ENCODE data around the gene TRPV2. TPM values are rescaled to one million over a fixed set of nuclear protein-coding genes. Genes with fewer than 3 reads are reported as not detected.
A peak's percentile ranks its signal among the peaks of the same experiment; 100 is the strongest.
"Not testable (repeated sequence)": the region's sequence is repeated elsewhere in the genome, so short reads cannot be mapped to it uniquely, and the experiment has no call there.

The TRPV2 gene
- polyA plus RNA-seq, 5 donors, result 8.5 to 13.6 (median 9.7) TPM

GRCh38 chr17:16435925-16436886 is 20.8 kb downstream of the TRPV2 start:
- no peak for DNase-seq

- no peak for DNase-seq
Measured at GRCh38 chr17:16437083-16437482, 21.7 kb downstream of the TRPV2 start.

- DNase-seq, result no peak
Measured at GRCh38 chr17:16438173-16438556, 22.8 kb downstream of the TRPV2 start.

- DNase-seq, result peak; percentile 99
Measured at GRCh38 chr17:16438557-16439302, 23.4 kb downstream of the TRPV2 start.

- no peak for DNase-seq
Measured at GRCh38 chr17:16439303-16439791, 24.0 kb downstream of the TRPV2 start.

GRCh38 chr17:16439811-16440351 is 24.5 kb downstream of the TRPV2 start:
- no peak for DNase-seq

GRCh38 chr17:16440354-16440753 is 25.0 kb downstream of the TRPV2 start:
- DNase-seq, result not testable (repeated sequence)

GRCh38 chr17:16440901-16441629 is 25.7 kb downstream of the TRPV2 start:
- DNase-seq, result no peak

GRCh38 chr17:16442141-16442540 is 26.8 kb downstream of the TRPV2 start:
- no peak for DNase-seq

- no peak for DNase-seq
Measured at GRCh38 chr17:16442594-16443510, 27.5 kb downstream of the TRPV2 start.

GRCh38 chr17:16443511-16444257 is 28.3 kb downstream of the TRPV2 start:
- no peak for DNase-seq

- no peak for DNase-seq
Measured at GRCh38 chr17:16444258-16444886, 29.0 kb downstream of the TRPV2 start.

GRCh38 chr17:16446338-16446983 is 31.1 kb downstream of the TRPV2 start:
- DNase-seq, result no peak

GRCh38 chr17:16447676-16448075 is 32.3 kb downstream of the TRPV2 start:
- no peak for DNase-seq

- DNase-seq, result no peak
Measured at GRCh38 chr17:16448490-16448889, 33.1 kb downstream of the TRPV2 start.

GRCh38 chr17:16449121-16449570 is 33.8 kb downstream of the TRPV2 start:
- DNase-seq, result no peak

GRCh38 chr17:16450028-16450427 is 34.7 kb downstream of the TRPV2 start:
- DNase-seq, result no peak

GRCh38 chr17:16452268-16452667 is 36.9 kb downstream of the TRPV2 start:
- DNase-seq, result not testable (repeated sequence)

- DNase-seq, result no peak
Measured at GRCh38 chr17:16453493-16453851, 38.1 kb downstream of the TRPV2 start.

Measured in right lung (tissue), 5 donors.